Posterior cingulate gyrus (tissue), 11 donors: ENCODE measurements around the gene MS4A10.

Experiments
- DNase-seq, 10 donors: peaks; one replicate each; pipeline versions ENCODE4 v3.0.0 to v3.0.0-alpha.2; 2020 to 2021; ENCODE audit warnings: mixed read lengths in 3 of 10
- intact Hi-C: fragments of 100-400 bp; cut with DNase I; formaldehyde crosslinking; loops from one replicate; pipeline ENCODE4 v1.15.1; 2023

Gene MS4A10

GRCh38 chr11:60844045-60844869 is 59.1 kb downstream of the MS4A10 start:
- intact Hi-C loops = loop anchor here (10.0 kb wide), 1 partner anchor 321 kb away; the partner anchor contains the start of gene VPS37C
- DNase-seq = peak in 1 of 10 donors; percentile 66

- intact Hi-C loops = loop anchor here (10.0 kb wide), 1 partner anchor 320 kb away; the partner anchor contains the start of gene VPS37C
- peak in 1 of 10 donors; percentile 63 for DNase-seq
Observed at GRCh38 chr11:60844870-60845221, 59.7 kb downstream of the MS4A10 start.

GRCh38 chr11:60845338-60845737 is 60.2 kb downstream of the MS4A10 start:
- peak in 1 of 10 donors; percentile 59 for DNase-seq
- intact Hi-C loops = loop anchor here (10.0 kb wide), 1 partner anchor 319 kb away; the partner anchor contains the start of gene VPS37C

- intact Hi-C loops = loop anchor here (10.0 kb wide), 1 partner anchor 318 kb away; the partner anchor contains the start of gene VPS37C
- DNase-seq = peak in 1 of 10 donors; percentile 73
Observed at GRCh38 chr11:60847281-60847680, 62.1 kb downstream of the MS4A10 start.

- intact Hi-C loops = loop anchor here (10.0 kb wide), 1 partner anchor 317 kb away; the partner anchor contains the start of gene VPS37C
- DNase-seq = peak in 1 of 10 donors; percentile 75
Observed at GRCh38 chr11:60847896-60848295, 62.8 kb downstream of the MS4A10 start.

- intact Hi-C loops = loop anchor here (10.0 kb wide), 1 partner anchor 316 kb away; the partner anchor contains the start of gene VPS37C
- DNase-seq = peak in 2 of 10 donors; percentile 53
Observed at GRCh38 chr11:60848714-60849151, 63.6 kb downstream of the MS4A10 start.

GRCh38 chr11:60849641-60850520 is 64.7 kb downstream of the MS4A10 start:
- intact Hi-C loops = loop anchor here (10.0 kb wide), 1 partner anchor 315 kb away; the partner anchor contains the start of gene VPS37C

More at GRCh38 chr11:60849641-60850520, 64.7 kb downstream of the MS4A10 start:
- peak in 3 of 10 donors; percentile 51 to 70 (median 69) for DNase-seq
